Measurements from ENCODE around the gene ZBTB8A.
"Not testable (repeated sequence)": the region's sequence is repeated elsewhere in the genome, so short reads cannot be mapped to it uniquely, and the experiment has no call there.

Gene ZBTB8A

GRCh38 chr1:32538887-32539583, at the start of gene ZBTB8A:
ZBTB8A (plus strand) TSS chr1:32539427; CDS start chr1:32592932, 53,505 bp downstream.
- peak; percentile 40 for DNase-seq (ENCODE audit: low read depth)

- DNase-seq (ENCODE audit: low read depth): no peak
These were observed 49.3 kb upstream of the ZBTB8A start for GRCh38 chr1:32489774-32490454.

DNA sequence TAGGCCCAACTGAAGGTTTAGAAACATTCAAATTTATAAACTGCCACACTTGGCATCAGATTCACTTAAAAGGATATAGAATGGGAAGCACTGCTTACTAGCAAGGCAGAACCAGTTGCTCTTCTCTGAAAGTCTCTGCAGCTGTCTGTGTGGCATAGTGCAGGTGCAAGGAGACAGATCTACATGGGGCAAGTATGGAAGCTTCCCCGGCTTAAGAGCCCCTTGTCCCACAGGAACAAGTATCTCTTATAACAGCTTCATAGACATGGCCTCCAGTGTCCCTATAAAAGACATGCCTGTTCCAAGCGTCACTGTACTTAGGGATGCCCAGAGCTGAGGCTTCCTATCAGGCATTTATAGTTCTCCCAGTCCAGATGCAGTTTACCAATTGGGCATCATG, 47.8 kb upstream of the ZBTB8A start:
- no peak for DNase-seq (ENCODE audit: low read depth)

DNA sequence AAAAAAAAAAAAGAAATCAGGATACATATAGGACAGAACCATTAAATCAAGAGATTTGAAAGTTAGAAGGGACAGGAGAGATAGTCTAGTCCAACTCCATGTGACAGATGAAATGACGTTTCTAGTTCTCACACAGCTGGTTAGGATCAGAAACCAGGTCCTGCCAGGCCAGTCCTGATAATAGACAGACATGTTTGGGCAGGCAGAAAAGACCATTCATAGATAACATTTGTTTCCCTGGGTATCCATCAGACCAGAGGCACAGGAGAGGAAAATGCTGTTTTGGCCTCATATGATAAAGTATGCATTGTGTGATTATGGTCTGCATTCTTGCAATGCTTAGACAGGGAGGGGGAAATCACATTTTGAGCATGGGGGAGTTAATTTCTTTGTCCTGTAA, 45.0 kb upstream of the ZBTB8A start:
- DNase-seq (ENCODE audit: low read depth): no peak

- DNase-seq (ENCODE audit: low read depth): no peak
These were observed 44.4 kb upstream of the ZBTB8A start for GRCh38 chr1:32494711-32495337.

- DNase-seq (ENCODE audit: low read depth): peak; percentile 51
These were observed 43.1 kb upstream of the ZBTB8A start for GRCh38 chr1:32496127-32496526.

GRCh38 chr1:32498751-32499150, 40.5 kb upstream of the ZBTB8A start:
- DNase-seq (ENCODE audit: low read depth): no peak

GRCh38 chr1:32500387-32501209, 38.6 kb upstream of the ZBTB8A start:
- DNase-seq (ENCODE audit: low read depth): peak; percentile 23

- DNase-seq (ENCODE audit: low read depth): no peak
These were observed 37.4 kb upstream of the ZBTB8A start for GRCh38 chr1:32501865-32502264.

GRCh38 chr1:32503153-32503552, 36.1 kb upstream of the ZBTB8A start:
- DNase-seq (ENCODE audit: low read depth): no peak

DNA sequence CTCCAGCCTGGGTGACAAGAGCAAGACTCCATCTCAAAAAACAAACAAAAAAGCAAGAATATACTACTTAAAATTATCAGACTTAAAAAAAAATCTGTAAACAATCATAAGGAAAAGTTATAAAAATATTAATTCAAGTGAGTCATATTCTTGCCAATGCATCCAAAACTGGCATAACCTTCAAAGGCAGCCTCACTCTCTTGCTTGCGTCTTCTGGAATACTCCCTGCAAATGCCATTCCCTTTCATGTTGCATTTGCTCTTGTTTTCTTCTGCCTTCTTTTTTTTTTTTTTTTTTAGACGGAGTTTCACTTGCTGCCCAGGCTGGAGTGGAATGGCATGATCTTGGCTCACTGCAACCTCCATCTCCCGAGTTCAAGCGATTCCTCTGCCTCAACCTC, 32.2 kb upstream of the ZBTB8A start:
- no peak for DNase-seq (ENCODE audit: low read depth)

DNA sequence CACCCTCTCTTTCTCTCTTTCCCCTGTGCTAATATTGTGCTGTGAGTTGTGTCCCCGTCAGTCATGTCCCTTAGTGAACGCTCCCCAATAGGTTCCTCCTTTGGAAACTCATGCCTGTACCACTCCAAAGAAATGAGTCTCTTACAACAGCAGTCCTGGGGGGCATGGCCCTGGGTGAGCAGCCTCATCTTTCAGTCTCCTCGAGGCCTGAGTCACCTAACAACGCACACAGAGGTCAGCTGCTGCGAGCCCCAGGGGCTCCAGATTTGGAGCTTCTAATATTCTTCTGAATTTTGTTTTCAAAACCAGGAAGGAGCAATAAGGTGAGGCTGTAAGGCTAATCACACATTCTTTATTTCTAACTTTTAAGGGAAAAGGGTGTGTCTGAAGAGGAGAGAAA, 30.5 kb upstream of the ZBTB8A start:
- DNase-seq (ENCODE audit: low read depth): no peak

GRCh38 chr1:32509939-32510338, 29.3 kb upstream of the ZBTB8A start:
- no peak for DNase-seq (ENCODE audit: low read depth)

- no peak for DNase-seq (ENCODE audit: low read depth)
These were observed 22.8 kb upstream of the ZBTB8A start for GRCh38 chr1:32516402-32516801.

- DNase-seq (ENCODE audit: low read depth): no peak
These were observed 20.3 kb upstream of the ZBTB8A start for GRCh38 chr1:32518976-32519375.

GRCh38 chr1:32521165-32521564, 18.1 kb upstream of the ZBTB8A start:
- DNase-seq (ENCODE audit: low read depth): no peak

DNA sequence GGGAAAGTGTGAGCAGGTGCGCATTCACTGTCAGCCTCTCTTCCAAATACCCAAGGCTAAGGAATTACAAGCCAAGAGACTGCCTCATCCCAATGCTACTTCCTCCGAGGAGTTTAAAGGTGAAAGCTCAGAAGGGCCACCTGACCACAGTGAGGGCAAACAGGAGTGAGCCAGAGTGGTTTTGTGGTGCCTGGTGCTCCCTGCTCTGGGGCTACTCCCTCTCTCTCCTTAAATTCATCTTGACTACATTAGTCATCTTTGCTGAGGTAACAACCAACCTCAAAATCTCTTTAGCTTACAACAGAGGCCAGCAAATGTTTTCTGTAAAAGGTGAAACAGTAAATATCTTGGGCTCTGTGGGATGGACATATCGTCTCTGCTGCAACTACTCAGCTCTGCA, 14.2 kb upstream of the ZBTB8A start:
- no peak for DNase-seq (ENCODE audit: low read depth)

- no peak for DNase-seq (ENCODE audit: low read depth)
These were observed 13.4 kb upstream of the ZBTB8A start for GRCh38 chr1:32525661-32526444.

GRCh38 chr1:32528550-32528949, 10.7 kb upstream of the ZBTB8A start:
- not testable (repeated sequence) for DNase-seq (ENCODE audit: low read depth)

DNA sequence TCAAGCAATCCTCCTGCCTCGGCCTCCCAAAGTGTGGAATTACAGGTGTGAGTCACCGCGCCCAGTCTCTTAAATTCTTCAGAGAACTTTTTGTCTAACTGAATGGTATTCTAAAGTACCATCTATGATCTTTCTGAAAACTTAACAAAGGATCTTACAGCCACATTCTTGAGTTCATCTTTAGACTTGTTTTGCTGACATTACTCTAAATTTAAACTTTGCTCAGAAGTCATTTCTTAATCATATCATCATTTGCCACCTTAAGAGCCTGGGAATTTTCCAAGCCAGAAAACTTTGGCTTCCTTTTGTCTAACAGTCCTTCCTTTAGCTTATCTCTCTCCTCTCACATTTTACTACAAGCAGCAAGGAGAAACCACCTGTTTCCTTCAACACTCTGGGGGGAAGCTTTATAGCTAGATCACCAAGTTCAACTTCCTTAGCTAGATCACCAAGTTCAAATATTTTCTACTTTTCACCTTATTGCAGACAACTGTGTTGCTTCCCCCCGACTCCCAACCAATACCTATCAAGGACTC, 5.4 kb upstream of the ZBTB8A start:
- DNase-seq (ENCODE audit: low read depth): no peak

GRCh38 chr1:32536117-32536516, 3.1 kb upstream of the ZBTB8A start:
- DNase-seq (ENCODE audit: low read depth): no peak
